HCT116 (cell line): ENCODE data around the gene SNCA. TPM values are rescaled to one million over a fixed set of nuclear protein-coding genes. Genes with fewer than 3 reads are reported as not detected.

ENCODE experiments used
- ATAC-seq: fragments of 200-7000 bp; cut with Tn5 transposase; 2 replicates; pipeline ENCODE4 v1.9.1; 2020; ENCODE audit warnings: mild to moderate bottlenecking, moderate library complexity
- BruUV-seq: library from RNA; stranded (reverse); fragments of 400-500 nt; replicated peaks from 2 replicates; lab custom pipeline; 2021; lab: Mats Ljungman, UMichigan
- CTCF ChIA-PET: fragments of 300-600 bp; sonication (Branson Sonifier 250); formaldehyde crosslinking; loops from one replicate; lab custom pipeline; 2021; ENCODE audit warnings: antibody characterized with exemption; lab: Charles Lee
- POLR2A ChIA-PET: fragments of 300-600, 350-600 bp; sonication (Branson Sonifier 250); formaldehyde crosslinking; loops from one replicate; lab custom pipeline; 2021; ENCODE audit warnings: antibody characterized with exemption; lab: Charles Lee
- RAD21 ChIA-PET, 2 experiments: fragments of 300-600 bp; sonication (Branson Sonifier 250); formaldehyde crosslinking; loops; one replicate each; lab custom pipeline; 2023; ENCODE audit warnings: low total read pairs in 2 of 2; ENCODE audit not compliant: uncharacterized antibody in 2 of 2, unreplicated experiment in 2 of 2, low non-redundant PET in 1 of 2; lab: Charles Lee
- DNase-seq: peaks from one replicate; pipeline ENCODE4 v3.0.0-alpha.2; 2010; ENCODE audit warnings: low read depth, low spot score
- H2AFZ ChIP-seq: fragments of 200-600 bp; shearing (Covaris generic), sonication (generic); 2 replicates; pipeline ENCODE4 v1.6.1; 2017; ENCODE audit warnings: low read depth, mixed run types, mixed read lengths, antibody characterized with exemption, low read length; ENCODE audit not compliant: poor library complexity, severe bottlenecking
- H3K27ac ChIP-seq: 2 replicates; pipeline ENCODE4 v1.5.1; 2012; ENCODE audit warnings: low read depth, low read length
- H3K27me3 ChIP-seq: fragments of 200-600 bp; sonication (generic); 2 replicates; pipeline ENCODE4 v1.6.1; 2016; ENCODE audit warnings: mixed run types, low read length, mixed read lengths; ENCODE audit not compliant: insufficient read depth
- H3K36me3 ChIP-seq, 2 experiments: fragments of 200-500 bp in 1 of 2; fragments of 200-600 bp in 1 of 2; sonication (Bioruptor generic) in 1 of 2; sonication (generic) in 1 of 2; 2 replicates each; pipeline versions ENCODE4 v1.5.1 to v1.6.1; 2014 to 2016; ENCODE audit warnings: low read length in 2 of 2, inconsistent platforms in 1 of 2, mixed read lengths in 1 of 2, mixed run types in 1 of 2; ENCODE audit not compliant: insufficient read depth in 2 of 2, control insufficient read depth in 1 of 2
- H3K4me1 ChIP-seq, 2 experiments: fragments of 200-600 bp in 1 of 2; sonication (generic) in 1 of 2; 2 replicates each; pipeline versions ENCODE4 v1.5.1 to v1.6.1; 2012 to 2017; ENCODE audit warnings: low read length in 2 of 2, inconsistent platforms in 1 of 2, mild to moderate bottlenecking in 1 of 2, mixed read lengths in 1 of 2, mixed run types in 1 of 2, moderate library complexity in 1 of 2; ENCODE audit not compliant: insufficient read depth in 2 of 2, control insufficient read depth in 1 of 2
- H3K4me2 ChIP-seq: fragments of 200-600 bp; sonication (generic); 2 replicates; pipeline ENCODE4 v1.6.1; 2017; ENCODE audit warnings: mixed run types, low read length, mixed read lengths
- H3K4me3 ChIP-seq, 2 experiments: fragments of 200-600 bp in 1 of 2; sonication (generic) in 1 of 2; replicated peaks in 1 of 2; 2 replicates each; pipeline ENCODE4 v1.5.1; 2011 to 2016; ENCODE audit warnings: low read length in 2 of 2, control low read depth in 1 of 2, low read depth in 1 of 2, mild to moderate bottlenecking in 1 of 2, mixed read lengths in 1 of 2, mixed run types in 1 of 2
- H3K79me2 ChIP-seq: fragments of 200-600 bp; sonication (generic); 2 replicates; pipeline ENCODE4 v1.6.1; 2017; ENCODE audit warnings: mild to moderate bottlenecking, mixed run types, low read length, moderate library complexity, mixed read lengths; ENCODE audit not compliant: insufficient read depth
- H3K9ac ChIP-seq: fragments of 200-600 bp; sonication (generic); 2 replicates; pipeline ENCODE4 v1.6.1; 2016; ENCODE audit warnings: low read length, mixed read lengths
- H3K9me2 ChIP-seq: fragments of 200-600 bp; sonication (generic), shearing (Covaris generic); 2 replicates; pipeline ENCODE4 v1.6.1; 2017; ENCODE audit warnings: mixed run types, mild to moderate bottlenecking, moderate library complexity; ENCODE audit not compliant: insufficient read depth
- H3K9me3 ChIP-seq, 2 experiments: fragments of 200-500 bp in 1 of 2; fragments of 200-600 bp in 1 of 2; sonication (Bioruptor generic) in 1 of 2; sonication (generic) in 1 of 2; 2 replicates each; pipeline ENCODE4 v1.6.1; 2014 to 2017; ENCODE audit warnings: low read length in 2 of 2, mixed read lengths in 2 of 2, inconsistent platforms in 1 of 2, low read depth in 1 of 2, mild to moderate bottlenecking in 1 of 2, mixed run types in 1 of 2, moderate library complexity in 1 of 2; ENCODE audit not compliant: control insufficient read depth in 1 of 2, insufficient read depth in 1 of 2
- H4K20me1 ChIP-seq: fragments of 200-600 bp; sonication (generic), shearing (Covaris generic); 2 replicates; pipeline ENCODE4 v1.6.1; 2017; ENCODE audit warnings: mixed run types, mild to moderate bottlenecking, moderate library complexity; ENCODE audit not compliant: insufficient read depth
- CEBPB ChIP-seq: IDR thresholded peaks from 2 replicates; pipeline ENCODE4 v1.6.1; 2012; ENCODE audit warnings: low read depth
- EGR1 ChIP-seq: IDR thresholded peaks from 2 replicates; pipeline ENCODE4 v1.6.1; 2012; ENCODE audit warnings: low read depth
- ELF1 ChIP-seq: IDR thresholded peaks from 2 replicates; pipeline ENCODE4 v1.6.1; 2012; ENCODE audit warnings: low read depth, borderline replicate concordance
- EZH2phosphoT487 ChIP-seq: fragments of 200-600 bp; IDR thresholded peaks from 2 replicates; pipeline ENCODE4 v1.6.1; 2018; ENCODE audit warnings: antibody characterized with exemption, borderline replicate concordance
- FOSL1 ChIP-seq: IDR thresholded peaks from 2 replicates; pipeline ENCODE4 v1.6.1; 2012; ENCODE audit warnings: low read depth
- POLR2A ChIP-seq: IDR thresholded peaks from 2 replicates; pipeline ENCODE4 v1.7.0; 2011; ENCODE audit warnings: borderline replicate concordance; ENCODE audit not compliant: insufficient read depth, insufficient read length; ENCODE audit errors: extremely low read depth
- ZFX ChIP-seq: fragments of 450-650 bp; IDR thresholded peaks from 2 replicates; pipeline ENCODE4 v1.6.1; 2017
- ZNF274 ChIP-seq: fragments of 200-500 bp; sonication (Bioruptor generic); IDR thresholded peaks from 2 replicates; pipeline ENCODE4 v1.6.1; 2014; ENCODE audit warnings: mild to moderate bottlenecking, low read depth, low read length, inconsistent platforms
- intact Hi-C: fragments of 100-400 bp; cut with micrococcal nuclease; formaldehyde crosslinking; loops from 2 replicates; pipeline ENCODE4 v1.10.0; 2022
- total RNA-seq: library from RNA; stranded (reverse); gene quantifications from one replicate; pipeline ENCODE4 v1.2.1, GENCODE V29; 2021; ENCODE audit not compliant: unreplicated experiment
- TF ChIP-seq, protein P1 (sequence below): IDR thresholded peaks from 2 replicates; pipeline ENCODE4 v1.6.1; 2012; ENCODE audit warnings: low read depth
- TF ChIP-seq, protein P2 (sequence below): IDR thresholded peaks from 2 replicates; pipeline ENCODE4 v1.6.1; 2012

The SNCA gene
- total RNA-seq, 1 experiment from 2014 or later, result 1.0 TPM

DNA sequence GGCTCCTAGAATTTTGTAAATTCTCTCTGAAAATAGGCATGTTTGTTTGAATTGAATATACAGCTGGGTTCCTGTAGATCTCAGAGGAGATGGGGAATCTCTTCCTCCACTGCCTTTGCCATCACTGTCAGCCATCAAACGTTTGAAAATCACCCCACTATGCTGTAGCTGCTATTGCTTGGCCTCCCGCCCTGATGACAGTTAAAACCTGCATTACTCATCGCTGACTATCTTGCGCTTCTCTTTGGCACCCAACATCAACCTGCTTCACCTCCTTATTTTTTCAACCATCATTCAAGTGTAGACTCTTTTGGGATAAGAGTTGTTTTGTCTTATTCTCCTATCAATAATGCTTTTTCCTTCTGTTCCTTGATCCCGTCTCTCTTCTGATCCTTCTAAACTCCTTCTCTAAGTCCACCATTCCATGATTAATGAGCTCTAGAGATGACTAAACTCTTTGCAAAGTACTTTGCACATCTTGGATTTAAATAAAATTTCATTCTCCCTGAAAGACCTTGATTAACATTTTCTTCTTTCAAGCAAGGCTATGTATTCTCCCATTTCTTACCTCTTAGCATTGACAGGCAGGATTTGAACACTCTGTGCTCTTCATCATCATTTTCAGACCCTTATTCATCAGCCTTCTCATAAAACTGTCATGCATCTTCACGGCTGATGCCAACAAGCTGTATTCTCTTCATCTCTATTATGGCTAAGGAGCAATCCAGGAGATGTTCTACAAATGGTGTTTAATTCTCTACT lies 133.0 kb downstream of the SNCA start:
- TF ChIP-seq CEBPB, result no peak
- TF ChIP-seq ELF1, result no peak
- TF ChIP-seq EGR1, result no peak
- no peak for TF ChIP-seq ZNF274
- no peak for TF ChIP-seq EZH2phosphoT487
- TF ChIP-seq, protein P1, sequence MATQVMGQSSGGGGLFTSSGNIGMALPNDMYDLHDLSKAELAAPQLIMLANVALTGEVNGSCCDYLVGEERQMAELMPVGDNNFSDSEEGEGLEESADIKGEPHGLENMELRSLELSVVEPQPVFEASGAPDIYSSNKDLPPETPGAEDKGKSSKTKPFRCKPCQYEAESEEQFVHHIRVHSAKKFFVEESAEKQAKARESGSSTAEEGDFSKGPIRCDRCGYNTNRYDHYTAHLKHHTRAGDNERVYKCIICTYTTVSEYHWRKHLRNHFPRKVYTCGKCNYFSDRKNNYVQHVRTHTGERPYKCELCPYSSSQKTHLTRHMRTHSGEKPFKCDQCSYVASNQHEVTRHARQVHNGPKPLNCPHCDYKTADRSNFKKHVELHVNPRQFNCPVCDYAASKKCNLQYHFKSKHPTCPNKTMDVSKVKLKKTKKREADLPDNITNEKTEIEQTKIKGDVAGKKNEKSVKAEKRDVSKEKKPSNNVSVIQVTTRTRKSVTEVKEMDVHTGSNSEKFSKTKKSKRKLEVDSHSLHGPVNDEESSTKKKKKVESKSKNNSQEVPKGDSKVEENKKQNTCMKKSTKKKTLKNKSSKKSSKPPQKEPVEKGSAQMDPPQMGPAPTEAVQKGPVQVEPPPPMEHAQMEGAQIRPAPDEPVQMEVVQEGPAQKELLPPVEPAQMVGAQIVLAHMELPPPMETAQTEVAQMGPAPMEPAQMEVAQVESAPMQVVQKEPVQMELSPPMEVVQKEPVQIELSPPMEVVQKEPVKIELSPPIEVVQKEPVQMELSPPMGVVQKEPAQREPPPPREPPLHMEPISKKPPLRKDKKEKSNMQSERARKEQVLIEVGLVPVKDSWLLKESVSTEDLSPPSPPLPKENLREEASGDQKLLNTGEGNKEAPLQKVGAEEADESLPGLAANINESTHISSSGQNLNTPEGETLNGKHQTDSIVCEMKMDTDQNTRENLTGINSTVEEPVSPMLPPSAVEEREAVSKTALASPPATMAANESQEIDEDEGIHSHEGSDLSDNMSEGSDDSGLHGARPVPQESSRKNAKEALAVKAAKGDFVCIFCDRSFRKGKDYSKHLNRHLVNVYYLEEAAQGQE, result no peak
- TF ChIP-seq ZFX, result no peak
- TF ChIP-seq FOSL1, result no peak
- TF ChIP-seq, protein P2, sequence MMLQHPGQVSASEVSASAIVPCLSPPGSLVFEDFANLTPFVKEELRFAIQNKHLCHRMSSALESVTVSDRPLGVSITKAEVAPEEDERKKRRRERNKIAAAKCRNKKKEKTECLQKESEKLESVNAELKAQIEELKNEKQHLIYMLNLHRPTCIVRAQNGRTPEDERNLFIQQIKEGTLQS, result no peak
- TF ChIP-seq POLR2A, result no peak
- H3K4me1 ChIP-seq, result no peaks in the 10 kb centered on the region
- DNase-seq (no peak), ATAC-seq (no peak)
- H3K4me2 ChIP-seq, result no peak overlapping the region
- H3K36me3 ChIP-seq, result no peaks in the 10 kb centered on the region
- ChIA-PET CTCF (no interaction called here), POLR2A (no interaction called here), RAD21 (no interaction called here)
- H2AFZ ChIP-seq, result no peak overlapping the region
- no peaks in the 10 kb centered on the region for H3K79me2 ChIP-seq
- no peak overlapping the region for H3K27ac ChIP-seq
- no peaks in the 10 kb centered on the region for H3K27me3 ChIP-seq
- H3K9me2 ChIP-seq, result no peaks in the 10 kb centered on the region
- H4K20me1 ChIP-seq, result no peaks in the 10 kb centered on the region
- H3K9ac ChIP-seq, result no peak overlapping the region
- BruUV-seq, result no TSS peak
- no peaks in the 10 kb centered on the region for H3K9me3 ChIP-seq
- no peak overlapping the region for H3K4me3 ChIP-seq
- intact Hi-C loops, result no loop called here
